DOHH2 (cell line): ENCODE data around the gene RFC4.

Experiments
- H3F3A ChIP-seq: fragments of 200-600 bp; sonication (generic), shearing (Covaris generic); 2 replicates; pipeline ENCODE4 v1.6.0; 2016; ENCODE audit warnings: antibody characterized with exemption, mild to moderate bottlenecking; ENCODE audit not compliant: control insufficient read depth, insufficient read depth
- H3K27ac ChIP-seq: fragments of 200-600 bp; sonication (generic); 2 replicates; pipeline ENCODE4 v1.5.1; 2014; ENCODE audit warnings: low read depth, mild to moderate bottlenecking, low read length, moderate library complexity
- H3K27me3 ChIP-seq: fragments of 200-600 bp; sonication (generic); 2 replicates; pipeline ENCODE4 v1.6.1; 2014; ENCODE audit warnings: mild to moderate bottlenecking, low read length, mixed read lengths; ENCODE audit not compliant: control insufficient read depth
- H3K36me3 ChIP-seq: fragments of 200-600 bp; sonication (generic); 2 replicates; pipeline ENCODE4 v1.6.1; 2014; ENCODE audit warnings: mild to moderate bottlenecking, low read length, moderate library complexity, mixed read lengths; ENCODE audit not compliant: control insufficient read depth
- H3K4me1 ChIP-seq: fragments of 200-600 bp; sonication (generic); 2 replicates; pipeline ENCODE4 v1.6.1; 2014; ENCODE audit warnings: mild to moderate bottlenecking, low read length, mixed read lengths; ENCODE audit not compliant: control insufficient read depth
- H3K4me2 ChIP-seq: fragments of 200-600 bp; sonication (generic); 2 replicates; pipeline ENCODE4 v1.6.0; 2014; ENCODE audit warnings: mild to moderate bottlenecking, low read length, moderate library complexity
- H3K4me3 ChIP-seq: fragments of 200-600 bp; sonication (generic); 2 replicates; pipeline ENCODE4 v1.5.1; 2014; ENCODE audit warnings: mild to moderate bottlenecking, low read length, mixed read lengths
- H3K79me2 ChIP-seq: fragments of 200-600 bp; sonication (generic); 2 replicates; pipeline ENCODE4 v1.6.1; 2014; ENCODE audit warnings: mild to moderate bottlenecking, low read length, mixed read lengths; ENCODE audit not compliant: control insufficient read depth
- H3K9me2 ChIP-seq: fragments of 200-600 bp; sonication (generic); replicated peaks from 2 replicates; pipeline ENCODE4 v1.6.1; 2014; ENCODE audit warnings: mild to moderate bottlenecking, low read length, mixed read lengths; ENCODE audit not compliant: control insufficient read depth
- H3K9me3 ChIP-seq: fragments of 200-600 bp; sonication (generic); 2 replicates; pipeline ENCODE4 v1.6.1; 2014; ENCODE audit warnings: antibody characterized with exemption, low read length, mixed read lengths; ENCODE audit not compliant: control insufficient read depth, insufficient read depth
- H4K20me1 ChIP-seq: fragments of 200-600 bp; sonication (generic); 2 replicates; pipeline ENCODE4 v1.6.0; 2014; ENCODE audit warnings: low read depth, mild to moderate bottlenecking, antibody characterized with exemption, low read length, moderate library complexity; ENCODE audit not compliant: control insufficient read depth, insufficient read depth
- CTCF ChIP-seq: fragments of 200-600 bp; sonication (generic); IDR thresholded peaks from one replicate; pipeline ENCODE4 v1.5.1; 2014; ENCODE audit warnings: antibody characterized with exemption, mild to moderate bottlenecking, low read depth, low read length; ENCODE audit not compliant: poor library complexity, severe bottlenecking
- EZH2phosphoT487 ChIP-seq: fragments of 200-600 bp; sonication (generic); IDR thresholded peaks from 2 replicates; pipeline ENCODE4 v1.6.1; 2017; ENCODE audit warnings: borderline replicate concordance, mild to moderate bottlenecking, antibody characterized with exemption, low read length, moderate library complexity, mixed read lengths

The RFC4 gene

GRCh38 chr3:186788482-186789370 lies 17.6 kb downstream of the RFC4 start:
- peaks cover 96% of the 10 kb centered on the region for H3K36me3 ChIP-seq
- no peaks in the 10 kb centered on the region for H3K9me2 ChIP-seq
- peaks cover 44% of the 10 kb centered on the region for H3K79me2 ChIP-seq
- peak overlapping the region; percentile 89 for H3K4me2 ChIP-seq
- peaks cover 1% of the 10 kb centered on the region; the same call in 1 of the 2 replicates for H3K27me3 ChIP-seq
- peaks cover 98% of the 10 kb centered on the region for H3F3A ChIP-seq
- H3K4me3 ChIP-seq = no peak overlapping the region
- H3K9me3 ChIP-seq = no peaks in the 10 kb centered on the region
- TF ChIP-seq EZH2phosphoT487 (no peak), CTCF (no peak)
- H3K27ac ChIP-seq = peak overlapping the region; percentile 10; the same call in 1 of the 2 replicates
- peaks cover 42% of the 10 kb centered on the region for H3K4me1 ChIP-seq
- H4K20me1 ChIP-seq = peaks cover 47% of the 10 kb centered on the region

- Histone ChIP-seq H3K4me3 (peak overlapping the region; percentile 94), H3K4me2 (peak overlapping the region; percentile 89), H3F3A (peaks cover 95% of the 10 kb centered on the region), H3K9me2 (no peaks in the 10 kb centered on the region), H3K27ac (peak overlapping the region; percentile 3; the same call in 1 of the 2 replicates), H3K79me2 (peaks cover 51% of the 10 kb centered on the region), H3K36me3 (peaks cover 96% of the 10 kb centered on the region), H3K4me1 (peaks cover 42% of the 10 kb centered on the region), H3K27me3 (peaks cover 3% of the 10 kb centered on the region; the same call in 1 of the 2 replicates), H3K9me3 (no peaks in the 10 kb centered on the region), H4K20me1 (peaks cover 50% of the 10 kb centered on the region)
- TF ChIP-seq EZH2phosphoT487 (no peak), CTCF (no peak)
Measured at GRCh38 chr3:186787642-186788481, 18.4 kb downstream of the RFC4 start.

- Histone ChIP-seq H4K20me1 (peaks cover 50% of the 10 kb centered on the region), H3K4me3 (peak overlapping the region; percentile 94), H3K36me3 (peaks cover 91% of the 10 kb centered on the region), H3K27me3 (peaks cover 3% of the 10 kb centered on the region; the same call in 1 of the 2 replicates), H3K79me2 (peaks cover 59% of the 10 kb centered on the region), H3F3A (peaks cover 94% of the 10 kb centered on the region), H3K27ac (peak overlapping the region; percentile 94; the same call in 1 of the 2 replicates), H3K9me2 (no peaks in the 10 kb centered on the region), H3K4me2 (peak overlapping the region; percentile 89), H3K9me3 (no peaks in the 10 kb centered on the region), H3K4me1 (peaks cover 49% of the 10 kb centered on the region)
- TF ChIP-seq EZH2phosphoT487 (no peak), CTCF (no peak)
Measured at GRCh38 chr3:186786922-186787321, 19.4 kb downstream of the RFC4 start.
